NCI-H1694 (cell line): ENCODE measurements around the gene HOXC11.

ENCODE experiments used
- DNase-seq: peaks from one replicate; lab custom pipeline; 2025; lab: John Stamatoyannopoulos, UW

HOXC11 gene

DNA sequence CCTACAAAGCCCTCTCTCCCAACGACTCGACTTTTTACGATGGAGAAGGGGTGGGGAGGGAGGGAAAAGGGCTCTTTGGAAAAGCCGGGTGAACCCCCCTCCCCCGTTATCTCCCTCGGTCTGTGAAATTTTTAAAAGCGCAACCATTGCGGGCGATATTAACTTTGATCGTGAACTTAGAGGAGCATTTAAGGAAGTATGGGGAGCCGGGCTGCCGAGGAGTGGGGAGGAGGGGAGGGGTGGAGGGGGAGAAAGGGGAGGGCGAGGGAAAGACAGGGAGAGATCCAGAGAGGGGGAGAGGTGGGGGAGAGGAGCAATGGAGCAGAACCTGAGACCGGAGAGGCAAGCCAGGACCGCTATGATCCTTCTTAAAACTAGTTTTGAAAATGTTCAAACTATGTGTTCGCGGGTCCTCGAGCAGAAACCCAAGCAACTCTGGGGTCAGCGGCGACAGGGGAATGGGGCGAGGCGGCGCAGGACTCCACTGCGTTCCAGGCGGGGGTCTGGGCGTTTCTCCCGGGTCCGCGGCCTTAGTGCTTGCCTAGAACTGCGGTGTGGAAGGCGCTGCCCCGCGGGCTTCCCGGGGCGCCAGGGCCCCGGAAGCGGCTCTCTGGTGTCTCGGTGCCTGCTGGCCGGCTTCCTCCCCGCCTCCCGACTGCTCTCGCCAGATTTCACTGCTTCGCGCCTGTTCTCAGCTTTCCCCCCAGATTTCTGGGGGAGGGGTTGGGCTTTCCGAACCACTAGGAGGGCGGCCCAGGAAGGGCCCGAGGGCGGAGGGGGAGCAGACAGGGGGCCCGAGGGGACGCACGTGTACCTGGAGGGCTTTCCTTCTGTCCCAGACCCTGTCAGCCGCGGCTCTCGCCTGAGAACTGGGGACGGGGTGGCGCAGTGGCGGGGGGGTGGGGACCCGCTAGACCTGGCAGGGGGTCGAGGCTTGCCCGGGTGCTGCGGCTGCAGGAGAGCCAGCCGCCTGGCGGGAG, 1.4 kb downstream of the HOXC11 start, which contains the start of gene HOTAIR:
Gene HOTAIR (minus strand): TSS at position 871 of the 980 bp plus-strand sequence.
- DNase-seq, result no peak

DNA sequence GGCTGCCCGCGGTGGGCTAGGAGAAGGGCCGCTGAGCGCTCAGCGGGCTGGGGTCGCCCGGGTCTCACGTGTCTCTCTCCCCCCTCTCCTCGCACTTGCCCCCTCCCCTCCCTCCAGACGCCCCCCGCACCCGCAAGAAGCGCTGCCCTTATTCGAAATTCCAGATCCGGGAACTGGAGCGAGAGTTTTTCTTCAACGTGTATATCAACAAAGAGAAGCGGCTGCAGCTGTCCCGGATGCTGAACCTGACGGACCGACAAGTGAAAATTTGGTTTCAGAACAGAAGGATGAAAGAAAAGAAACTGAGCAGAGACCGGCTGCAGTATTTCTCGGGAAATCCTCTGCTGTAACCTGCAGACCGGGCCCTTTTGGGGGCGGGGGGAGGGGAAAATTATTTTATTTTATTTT, 2.1 kb downstream of the HOXC11 start:
- DNase-seq, result no peak

DNA sequence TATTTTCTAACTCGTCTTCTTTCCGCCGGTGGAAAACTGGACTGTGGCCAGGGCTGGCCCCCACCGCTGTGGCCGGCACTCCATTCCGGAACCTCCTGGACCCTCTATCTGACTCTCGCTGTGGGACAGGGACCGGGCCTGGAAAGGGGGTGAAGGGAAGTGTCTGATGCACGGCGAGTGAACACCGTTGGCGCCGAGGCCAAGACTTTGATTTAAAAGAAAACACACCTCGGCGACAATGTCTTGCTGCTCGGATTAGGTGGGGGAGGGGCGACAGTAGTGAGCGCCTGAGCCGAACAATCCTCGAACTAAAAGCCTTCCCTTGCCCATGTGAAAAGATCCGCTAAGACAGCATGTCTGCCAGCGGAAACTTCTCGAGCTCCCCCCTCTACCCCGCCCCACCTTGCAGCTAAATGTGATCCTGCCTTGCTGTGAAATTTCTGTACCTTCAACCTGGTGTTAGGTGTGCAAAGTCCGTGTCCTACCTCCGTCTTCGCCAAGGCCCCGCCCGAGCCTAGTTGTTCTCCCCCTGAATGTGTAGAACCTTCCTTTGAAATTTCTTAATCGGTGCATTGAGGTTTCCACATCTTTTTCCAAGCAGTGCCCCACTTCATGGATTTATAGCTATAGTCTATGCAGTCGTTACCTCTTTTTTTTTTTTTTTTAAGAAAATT, 2.7 kb downstream of the HOXC11 start:
- DNase-seq, result no peak

DNA sequence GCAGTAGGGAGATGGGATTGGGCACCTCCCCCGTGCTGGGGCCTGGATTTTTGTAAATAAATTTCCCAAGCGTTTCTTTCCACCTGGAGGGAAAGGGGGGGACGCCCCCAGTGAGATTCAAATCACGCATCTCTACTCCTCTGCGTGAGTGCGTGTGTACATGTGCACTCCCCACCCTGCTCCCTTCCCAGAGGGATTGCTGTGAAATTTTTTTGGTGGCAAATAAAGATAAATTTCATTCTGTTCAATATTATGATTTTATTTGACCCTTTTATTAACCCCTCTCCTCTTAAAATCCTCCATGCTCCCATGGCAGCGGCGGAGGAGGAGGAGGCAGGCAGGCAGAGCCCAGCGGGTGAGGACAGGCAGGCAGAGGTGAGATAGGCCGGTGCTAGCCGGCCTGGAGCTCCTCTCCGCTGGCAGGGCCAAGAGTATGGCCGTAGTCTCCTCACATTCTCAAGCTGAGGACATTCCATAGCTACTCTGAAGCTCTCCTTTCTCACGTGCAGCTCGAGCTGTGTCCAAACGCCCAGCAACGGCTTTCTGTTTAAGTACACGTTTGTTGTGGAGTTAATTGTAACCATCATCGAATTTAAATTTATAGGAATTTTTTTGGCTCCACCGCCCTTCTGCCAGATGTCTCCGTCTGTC, 3.4 kb downstream of the HOXC11 start:
- DNase-seq, result no peak

DNA sequence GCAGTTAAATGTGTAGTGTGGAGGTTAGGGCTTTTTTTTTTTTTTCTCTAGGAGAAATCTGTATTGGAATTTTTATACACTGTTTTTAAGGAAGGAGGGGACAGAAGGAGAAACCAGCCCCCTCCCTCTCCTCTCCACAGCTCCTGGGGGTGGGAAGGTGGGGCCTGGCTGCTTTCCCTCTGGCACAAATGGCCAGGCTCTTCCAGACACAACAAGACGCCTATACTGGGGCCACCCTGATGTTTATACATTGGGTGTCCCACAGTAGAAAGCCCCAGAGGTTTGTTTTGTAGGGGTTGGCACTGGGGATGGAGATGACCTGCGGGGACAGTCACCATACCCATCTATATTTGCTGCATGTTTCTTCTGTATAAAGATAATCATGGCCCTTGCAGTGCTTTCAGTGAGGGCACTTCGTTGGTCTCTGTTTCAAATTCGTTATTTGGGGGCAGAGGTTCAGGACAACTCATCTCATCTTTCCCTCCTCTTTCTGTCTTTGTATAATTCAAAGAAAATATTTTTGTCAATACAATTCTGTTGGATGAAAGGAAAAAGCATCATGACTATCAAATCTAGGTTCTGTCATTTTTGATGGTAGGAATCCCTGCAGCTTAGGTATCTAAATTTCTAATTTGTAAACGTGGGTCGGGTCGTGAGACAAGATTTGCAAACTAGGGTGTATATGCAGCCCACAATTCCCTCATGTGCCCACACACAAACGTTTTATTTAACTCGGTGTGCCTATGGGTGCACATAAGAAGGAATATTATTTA, 4.1 kb downstream of the HOXC11 start:
- no peak for DNase-seq

DNA sequence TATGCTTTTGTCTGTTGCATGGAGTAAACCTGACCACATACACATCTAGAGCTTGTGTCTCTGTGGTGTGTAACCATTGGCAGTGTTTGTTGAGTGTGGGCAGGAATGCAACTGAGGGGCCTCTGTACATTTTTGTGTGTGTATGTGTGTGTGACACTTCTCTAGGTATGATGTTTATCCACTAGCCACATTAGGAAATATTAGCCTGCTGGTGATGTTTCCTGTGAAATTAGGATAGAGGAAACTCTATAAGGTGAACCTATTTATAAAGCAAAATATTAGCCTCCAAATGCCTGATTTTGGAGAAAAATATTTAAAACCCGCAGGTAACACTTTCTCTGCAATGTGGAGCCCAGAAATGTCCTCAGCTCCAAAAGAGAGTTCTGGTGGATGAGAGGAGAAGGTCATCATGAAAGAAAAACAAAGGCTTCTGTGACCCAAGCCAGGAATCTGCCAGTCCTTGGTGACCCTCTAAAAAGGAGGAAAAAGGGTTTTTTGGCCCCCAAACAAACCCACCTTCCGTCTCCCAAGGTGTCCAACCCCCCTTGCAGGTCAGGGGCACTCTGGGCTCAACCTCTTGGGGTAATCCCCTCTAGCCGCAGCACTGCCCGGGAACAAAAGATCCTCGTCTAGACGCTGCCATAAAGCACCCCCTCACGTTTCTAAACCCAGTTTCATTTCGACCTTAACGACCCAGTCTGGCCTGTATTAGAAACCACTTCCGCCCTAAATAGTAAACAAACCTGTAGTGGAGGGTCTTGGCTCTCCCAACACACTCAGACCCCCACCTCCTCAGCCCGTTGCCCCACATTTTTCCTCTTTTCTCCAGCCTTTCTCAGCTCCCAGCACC, 4.9 kb downstream of the HOXC11 start:
- no peak for DNase-seq

DNA sequence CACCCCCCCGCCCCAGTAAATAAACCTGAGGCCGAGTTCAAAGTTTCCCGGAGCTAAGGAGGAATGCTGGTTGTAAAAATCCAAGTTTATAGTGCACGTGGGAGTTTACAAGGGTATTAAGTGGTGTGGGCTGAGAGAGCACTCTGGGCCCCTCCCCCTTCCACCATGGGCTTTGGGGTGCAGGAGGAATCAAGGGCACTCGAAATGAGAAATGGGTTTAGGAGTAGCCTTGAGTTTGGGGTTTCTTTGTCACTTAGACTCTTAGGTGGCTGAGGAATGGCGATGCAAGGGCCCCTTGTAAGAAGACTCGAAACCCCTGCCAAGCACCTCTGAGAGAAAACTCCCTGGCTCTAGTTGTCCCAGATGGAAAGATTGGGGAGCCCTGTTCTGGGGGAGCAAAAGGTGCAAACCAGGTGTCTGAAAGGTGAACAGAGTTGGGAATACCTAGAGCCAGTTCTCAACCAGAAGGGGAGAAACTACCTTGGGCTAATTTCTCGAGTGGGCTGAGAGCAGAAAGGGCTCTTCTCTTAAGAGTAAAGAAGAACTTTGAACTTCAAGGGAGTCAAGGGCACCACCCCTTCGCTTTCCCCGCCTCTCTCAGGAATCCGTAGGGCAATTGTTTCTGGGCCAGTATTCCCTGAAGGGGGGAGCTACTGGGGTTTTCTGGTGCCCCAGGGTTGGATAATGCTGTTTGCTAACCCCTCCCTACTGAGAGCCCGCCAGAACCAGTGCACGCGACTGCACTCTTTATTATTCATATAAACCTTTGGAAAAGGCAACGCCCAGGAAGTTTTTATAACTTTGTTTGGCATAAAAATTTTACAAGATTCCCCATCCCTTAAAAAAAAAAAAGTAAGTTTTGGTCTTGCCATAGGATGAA, 5.8 kb downstream of the HOXC11 start:
- DNase-seq, result no peak

DNA sequence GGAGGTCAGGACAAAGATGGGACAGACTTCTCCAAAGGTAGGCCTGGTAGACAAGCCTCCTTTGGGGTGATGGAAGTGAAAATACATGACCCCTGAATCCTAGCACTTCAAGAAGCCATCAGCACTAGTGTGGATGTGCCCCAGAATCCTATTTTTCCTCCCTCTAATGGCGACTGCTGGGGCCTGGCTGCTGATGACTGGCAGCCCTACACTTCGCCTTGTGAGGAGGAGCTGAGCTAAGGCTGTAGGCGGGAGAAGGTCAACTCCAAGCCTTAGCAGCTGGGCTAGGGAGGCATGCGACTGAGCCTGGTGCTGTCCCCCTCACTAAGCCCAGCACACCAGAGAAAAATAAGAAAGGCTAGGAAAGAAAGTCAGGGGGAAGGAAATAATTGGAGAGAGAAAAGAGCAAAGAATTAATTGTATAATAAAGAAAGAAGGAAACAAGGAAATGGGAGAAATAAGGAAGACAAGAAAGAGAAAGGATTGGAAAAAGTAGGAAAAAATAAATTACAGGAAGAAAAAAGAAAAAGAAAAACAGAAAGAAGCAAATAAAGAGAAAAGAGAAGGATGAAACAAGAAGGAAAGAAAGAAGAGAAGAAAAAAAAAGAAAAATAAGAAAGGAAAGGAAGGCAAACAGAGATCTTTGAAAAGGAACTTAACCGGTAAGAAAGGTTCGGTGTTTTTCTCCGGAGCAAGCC, 7.3 kb downstream of the HOXC11 start:
- DNase-seq, result no peak

DNA sequence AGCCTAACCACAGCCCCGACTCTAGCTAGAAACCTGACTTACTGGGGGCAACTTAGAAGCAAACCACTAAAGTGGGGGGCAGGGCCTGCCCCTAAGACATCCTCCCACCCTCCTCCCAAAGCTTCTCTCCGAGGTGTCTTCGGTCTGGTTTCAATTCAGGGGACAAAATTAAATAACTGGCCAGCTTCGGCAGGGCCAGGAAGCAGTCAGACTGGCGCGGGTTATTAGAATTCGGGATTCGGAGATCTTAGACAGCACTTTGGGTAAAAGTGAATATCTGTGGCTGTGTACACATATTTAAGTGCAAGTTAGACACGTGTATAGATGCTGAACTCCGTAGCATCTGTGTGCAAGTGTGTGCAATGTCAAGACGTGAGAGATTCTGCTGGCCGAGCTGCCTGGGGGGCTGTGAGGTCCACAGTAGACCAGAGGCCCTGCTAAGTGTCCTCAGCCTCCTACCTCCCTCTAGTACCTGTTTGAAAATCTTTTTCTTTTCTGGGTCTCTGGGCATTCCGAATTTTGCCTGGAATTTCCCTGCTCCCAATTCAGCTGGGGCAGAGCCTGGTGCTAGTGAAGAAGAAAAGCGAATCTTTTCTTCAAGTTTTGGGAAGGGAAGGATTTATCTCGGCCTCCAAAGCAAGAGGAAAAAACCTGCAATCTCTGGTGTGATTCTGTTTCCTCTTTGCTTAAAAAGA, 8.0 kb downstream of the HOXC11 start:
- DNase-seq, result no peak

DNA sequence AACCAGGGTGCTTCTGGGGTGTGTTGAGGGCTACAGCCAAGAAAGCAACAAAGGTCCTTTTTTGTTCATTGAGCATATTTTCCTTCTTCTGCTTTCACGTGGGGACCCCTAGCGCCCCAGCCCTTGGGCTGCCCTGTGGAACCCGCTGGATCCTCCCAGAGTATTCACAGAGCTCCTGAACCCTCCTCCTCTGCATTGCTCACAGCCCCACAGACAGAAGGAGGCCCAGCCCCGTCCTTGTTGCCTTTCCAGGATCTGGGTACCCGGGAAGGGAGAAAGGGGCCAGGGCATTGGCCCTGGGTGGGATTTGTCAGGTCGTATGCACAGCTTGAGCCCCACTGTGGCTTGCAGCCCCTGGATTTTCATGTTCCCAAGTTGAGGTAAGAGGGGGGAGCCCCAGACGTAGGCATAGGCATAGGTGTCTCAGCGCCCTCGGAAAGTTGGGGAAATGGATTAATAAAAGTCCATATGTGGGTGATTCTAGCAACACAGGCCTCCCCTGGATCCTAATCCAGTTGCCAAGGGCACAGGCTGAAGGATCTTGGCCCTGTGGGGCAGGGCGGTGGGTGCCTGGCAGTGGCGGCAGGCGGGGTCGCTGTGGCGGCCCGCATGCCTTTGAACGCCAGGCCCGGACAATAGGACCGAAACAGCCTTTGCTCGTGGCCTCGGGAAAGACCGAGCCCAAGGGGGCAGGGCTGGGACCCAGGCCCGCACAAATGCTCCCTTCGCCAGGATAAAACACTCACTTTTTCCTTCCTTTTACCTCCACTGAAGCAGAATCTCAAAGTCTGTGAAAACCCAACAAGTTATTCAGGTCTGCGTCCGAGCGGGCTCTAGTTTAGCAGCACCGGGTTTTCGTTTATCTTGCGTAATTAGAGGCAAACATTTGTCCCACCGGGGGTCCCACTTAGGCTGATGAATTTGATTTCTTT, 9.0 kb downstream of the HOXC11 start:
- no peak for DNase-seq

DNA sequence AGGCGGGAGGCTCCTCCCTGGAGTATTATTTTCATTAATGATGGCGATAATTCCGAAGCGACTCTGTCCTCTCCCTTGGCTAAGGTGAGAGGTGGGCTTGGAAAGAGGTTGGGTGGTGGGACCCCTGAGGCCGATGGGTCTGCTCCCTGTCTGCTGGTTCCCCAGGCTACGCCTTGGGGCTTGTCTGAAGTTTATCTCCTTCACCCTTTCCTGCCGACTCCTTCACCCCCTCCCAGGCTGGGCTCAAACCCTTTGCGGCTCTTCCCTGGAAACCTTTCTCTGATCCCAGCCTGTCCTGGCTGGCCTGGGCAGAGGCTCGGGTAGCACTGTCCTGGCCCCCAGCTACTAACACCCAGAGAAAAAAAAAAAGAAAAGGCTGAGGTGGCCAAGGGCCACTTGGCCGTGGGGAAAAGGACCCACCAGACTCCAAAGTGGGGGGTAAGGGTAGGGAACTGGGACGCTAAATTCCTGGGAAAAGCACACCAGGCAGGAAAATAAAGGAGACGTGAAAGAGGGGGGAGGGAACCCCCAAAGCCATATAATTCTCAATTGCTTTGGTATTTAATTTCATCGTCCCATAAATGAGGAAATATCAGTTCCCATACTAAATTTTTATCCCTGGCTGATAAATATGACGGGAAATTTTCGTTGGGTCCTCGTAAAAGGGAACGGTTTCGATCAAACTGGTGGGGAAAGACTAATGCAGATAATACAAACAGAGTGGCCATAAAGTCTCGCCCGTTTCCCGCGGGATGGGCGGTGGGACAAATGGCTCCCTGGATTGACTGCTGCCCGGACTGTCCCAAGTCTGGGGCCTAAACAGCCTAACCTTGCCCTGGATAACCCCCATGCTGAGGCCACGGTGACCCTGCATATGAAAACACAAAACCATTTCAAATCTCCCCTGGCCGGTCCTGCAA, 10.0 kb downstream of the HOXC11 start:
- no peak for DNase-seq

DNA sequence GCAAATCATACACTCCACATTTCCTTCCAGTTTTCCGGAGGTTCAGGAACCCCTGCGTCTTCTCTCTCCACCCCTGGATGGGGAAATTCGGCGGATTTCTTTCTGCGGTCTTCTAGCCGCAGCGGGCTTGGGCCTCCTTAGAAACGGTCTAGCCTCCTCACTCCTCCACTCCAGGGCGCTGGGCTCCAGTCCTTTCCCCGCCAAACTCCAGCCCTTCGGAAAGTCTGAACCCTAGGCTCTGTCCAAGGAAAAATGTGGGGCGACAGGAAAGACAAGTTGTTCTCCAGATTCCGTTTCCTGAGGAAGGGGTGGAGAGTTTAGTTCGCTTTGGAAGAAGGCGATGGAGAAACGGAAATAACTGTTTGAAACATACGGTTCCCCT, 10.6 kb downstream of the HOXC11 start:
- no peak for DNase-seq

DNA sequence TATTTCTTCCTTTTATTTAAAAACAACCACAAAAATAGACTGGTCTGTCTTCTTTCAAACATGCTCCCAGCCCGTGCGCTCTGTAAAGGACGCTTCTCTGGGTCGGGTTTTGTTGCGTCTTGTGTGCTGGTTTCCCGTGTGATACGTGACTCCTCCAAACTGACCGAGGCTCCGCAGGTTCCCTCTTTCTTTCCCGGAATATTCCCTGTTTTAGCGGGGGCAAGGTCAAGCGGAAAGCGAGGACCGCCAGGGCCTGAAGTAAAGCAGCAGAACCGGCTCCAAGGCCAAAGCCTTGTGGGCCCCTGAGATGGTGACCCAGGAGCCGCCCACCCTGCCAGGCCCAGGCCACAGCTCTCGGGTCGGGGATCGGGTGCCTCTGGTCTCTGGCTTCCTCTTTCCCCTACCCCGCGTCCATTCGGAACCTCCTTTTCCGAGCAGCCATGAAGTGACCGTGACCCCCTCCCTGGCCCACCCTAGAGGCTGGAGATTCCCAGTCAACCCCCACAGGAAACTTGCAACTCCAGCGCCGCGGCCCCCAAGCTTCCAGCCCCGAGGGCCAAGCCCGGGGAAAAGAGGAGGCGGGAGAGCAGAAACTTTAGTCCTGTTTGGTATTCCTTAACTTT, 11.1 kb downstream of the HOXC11 start:
- DNase-seq, result no peak

DNA sequence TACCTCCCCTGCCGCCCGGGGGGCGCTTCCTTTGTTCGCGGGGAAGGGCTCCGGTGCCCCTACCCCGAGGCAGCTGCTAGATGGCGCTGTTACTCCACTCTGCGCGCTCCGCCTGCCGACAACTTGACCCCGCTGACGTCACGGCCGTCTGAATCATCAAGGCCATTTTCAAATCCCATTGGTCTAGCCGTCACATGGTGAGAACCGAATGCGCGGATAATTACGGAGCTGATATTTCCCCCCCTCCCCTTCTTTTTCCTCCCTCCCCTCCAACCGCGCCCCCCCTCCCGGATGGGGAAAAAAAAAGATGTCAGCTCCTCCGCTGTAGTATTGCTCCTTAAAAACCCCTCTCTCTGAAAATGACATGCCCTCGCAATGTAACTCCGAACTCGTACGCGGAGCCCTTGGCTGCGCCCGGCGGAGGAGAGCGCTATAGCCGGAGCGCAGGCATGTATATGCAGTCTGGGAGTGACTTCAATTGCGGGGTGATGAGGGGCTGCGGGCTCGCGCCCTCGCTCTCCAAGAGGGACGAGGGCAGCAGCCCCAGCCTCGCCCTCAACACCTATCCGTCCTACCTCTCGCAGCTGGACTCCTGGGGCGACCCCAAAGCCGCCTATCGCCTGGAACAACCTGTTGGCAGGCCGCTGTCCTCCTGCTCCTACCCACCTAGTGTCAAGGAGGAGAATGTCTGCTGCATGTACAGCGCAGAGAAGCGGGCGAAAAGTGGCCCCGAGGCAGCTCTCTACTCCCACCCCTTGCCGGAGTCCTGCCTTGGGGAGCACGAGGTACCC, 12.2 kb downstream of the HOXC11 start, which contains the start of gene HOXC10:
Gene HOXC10 (plus strand): TSS at position 246 of the 791 bp plus-strand sequence. CDS start 114 bp downstream, at position 360.
- peak; percentile 96 for DNase-seq

DNA sequence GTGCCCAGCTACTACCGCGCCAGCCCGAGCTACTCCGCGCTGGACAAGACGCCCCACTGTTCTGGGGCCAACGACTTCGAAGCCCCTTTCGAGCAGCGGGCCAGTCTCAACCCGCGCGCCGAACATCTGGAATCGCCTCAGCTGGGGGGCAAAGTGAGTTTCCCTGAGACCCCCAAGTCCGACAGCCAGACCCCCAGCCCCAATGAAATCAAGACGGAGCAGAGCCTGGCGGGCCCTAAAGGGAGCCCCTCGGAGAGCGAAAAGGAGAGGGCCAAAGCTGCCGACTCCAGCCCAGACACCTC, 12.7 kb downstream of the HOXC11 start:
- DNase-seq, result no peak
